HTERT RPE-1 (cell line): ENCODE results near the gene NAV2.

Source experiments
- in situ Hi-C: fragments of 300-500 bp; cut with MboI; formaldehyde crosslinking; loops from 4 replicates; pipeline ENCODE4 v1.14.3; 2020; ENCODE audit warnings: low sequenced_read_pairs

The NAV2 gene

GRCh38 chr11:19853016-19853415 is 140.4 kb downstream of the NAV2 start:
- in situ Hi-C loops = no loop called here

- in situ Hi-C loops = no loop called here
Measured at GRCh38 chr11:19853920-19854319, 141.3 kb downstream of the NAV2 start.

GRCh38 chr11:19861171-19861570 is 148.5 kb downstream of the NAV2 start:
- in situ Hi-C loops = no loop called here

GRCh38 chr11:19862091-19862490 is 149.5 kb downstream of the NAV2 start:
- in situ Hi-C loops = no loop called here

GRCh38 chr11:19864141-19865140 is 151.8 kb downstream of the NAV2 start:
- in situ Hi-C loops = no loop called here

- in situ Hi-C loops = no loop called here
Measured at GRCh38 chr11:19866037-19866436, 153.4 kb downstream of the NAV2 start.

- in situ Hi-C loops = no loop called here
Measured at GRCh38 chr11:19866521-19866920, 153.9 kb downstream of the NAV2 start.

GRCh38 chr11:19867064-19867463 is 154.4 kb downstream of the NAV2 start:
- in situ Hi-C loops = no loop called here

- in situ Hi-C loops = no loop called here
Measured at GRCh38 chr11:19868281-19868821, 155.7 kb downstream of the NAV2 start.

- in situ Hi-C loops = no loop called here
Measured at GRCh38 chr11:19868871-19869270, 156.2 kb downstream of the NAV2 start.

GRCh38 chr11:19869466-19869865 is 156.8 kb downstream of the NAV2 start:
- in situ Hi-C loops = no loop called here

GRCh38 chr11:19869946-19870589 is 157.4 kb downstream of the NAV2 start:
- in situ Hi-C loops = no loop called here

- in situ Hi-C loops = no loop called here
Measured at GRCh38 chr11:19871531-19871930, 158.9 kb downstream of the NAV2 start.

- in situ Hi-C loops = no loop called here
Measured at GRCh38 chr11:19872512-19873145, 160.0 kb downstream of the NAV2 start.

- in situ Hi-C loops = no loop called here
Measured at GRCh38 chr11:19873730-19874129, 161.1 kb downstream of the NAV2 start.

GRCh38 chr11:19874266-19874665 is 161.6 kb downstream of the NAV2 start:
- in situ Hi-C loops = no loop called here

- in situ Hi-C loops = no loop called here
Measured at GRCh38 chr11:19876750-19877149, 164.1 kb downstream of the NAV2 start.

GRCh38 chr11:19878520-19878919 is 165.9 kb downstream of the NAV2 start:
- in situ Hi-C loops = no loop called here

- in situ Hi-C loops = no loop called here
Measured at GRCh38 chr11:19879307-19880087, 166.9 kb downstream of the NAV2 start.

- in situ Hi-C loops = no loop called here
Measured at GRCh38 chr11:19880088-19880345, 167.4 kb downstream of the NAV2 start.

- in situ Hi-C loops = no loop called here
Measured at GRCh38 chr11:19881177-19881576, 168.5 kb downstream of the NAV2 start.
